Stimulated activated CD4-positive, alpha-beta T cell treated with anti-CD3 and anti-CD28 coated beads, Interleukin-2, amount 100 ng/mL, for 4 hours (primary cell): Measurements from ENCODE around the gene C9orf72.

Source experiments
- DNase-seq: peaks from one replicate; pipeline ENCODE4 v3.0.0-alpha.2; 2020; ENCODE audit warnings: low read depth

The C9orf72 gene

GRCh38 chr9:27573634-27574590 is 631 bp upstream of the C9orf72 start:
- peak; percentile 98 for DNase-seq

- DNase-seq, result peak; percentile 55
These were observed 739 bp downstream of the C9orf72 start for GRCh38 chr9:27572566-27572917.

GRCh38 chr9:27572061-27572460 is 1.2 kb downstream of the C9orf72 start:
- no peak for DNase-seq

GRCh38 chr9:27571011-27571410 is 2.3 kb downstream of the C9orf72 start:
- no peak for DNase-seq

GRCh38 chr9:27569406-27569805 is 3.9 kb downstream of the C9orf72 start:
- no peak for DNase-seq

- DNase-seq, result no peak
These were observed 7.2 kb downstream of the C9orf72 start for GRCh38 chr9:27566118-27566517.

GRCh38 chr9:27565696-27566095 is 7.6 kb downstream of the C9orf72 start:
- no peak for DNase-seq

GRCh38 chr9:27564670-27565069 is 8.6 kb downstream of the C9orf72 start:
- no peak for DNase-seq

- no peak for DNase-seq
These were observed 9.4 kb downstream of the C9orf72 start for GRCh38 chr9:27563738-27564430.

GRCh38 chr9:27561685-27562084 is 11.6 kb downstream of the C9orf72 start:
- DNase-seq, result no peak

GRCh38 chr9:27560457-27560856 is 12.8 kb downstream of the C9orf72 start:
- no peak for DNase-seq

GRCh38 chr9:27558307-27558706 is 15.0 kb downstream of the C9orf72 start:
- no peak for DNase-seq

GRCh38 chr9:27556470-27556869 is 16.8 kb downstream of the C9orf72 start:
- no peak for DNase-seq

GRCh38 chr9:27554712-27555111 is 18.6 kb downstream of the C9orf72 start:
- no peak for DNase-seq

- DNase-seq, result no peak
These were observed 24.0 kb downstream of the C9orf72 start for GRCh38 chr9:27549196-27549755.

GRCh38 chr9:27548055-27548741 is 25.1 kb downstream of the C9orf72 start:
- DNase-seq, result no peak

- DNase-seq, result no peak
These were observed 27.8 kb downstream of the C9orf72 start for GRCh38 chr9:27545471-27545870.

- DNase-seq, result no peak
These were observed 30.8 kb downstream of the C9orf72 start for GRCh38 chr9:27542508-27542907.

- DNase-seq, result no peak
These were observed 31.5 kb downstream of the C9orf72 start for GRCh38 chr9:27541740-27542139.

GRCh38 chr9:27540502-27540901 is 32.8 kb downstream of the C9orf72 start:
- DNase-seq, result no peak

GRCh38 chr9:27539479-27540441 is 33.5 kb downstream of the C9orf72 start:
- DNase-seq, result no peak
